ENCODE data around the gene C12orf57. TPM values are rescaled to one million over a fixed set of nuclear protein-coding genes. Genes with fewer than 3 reads are reported as not detected.

Gene C12orf57
- total and polyA plus RNA-seq, 2 of the 13 experiments (the other 11 are each of a cell fraction or from before 2014, with no cell fraction given): 84.0 to 287 TPM

- TF ChIP-seq ZNF800 (CRISPR knock-in tag; IDR thresholded peaks at IDR 0.05) (no peak), RFX5 (IDR thresholded peaks at IDR 0.05; ENCODE audit: low read depth, low read length) (no peak), TRIM22 (IDR thresholded peaks at IDR 0.05) (no peak), ZNF747 (CRISPR knock-in tag; IDR thresholded peaks at IDR 0.05; ENCODE audit: borderline replicate concordance) (no peak), PHF5A (CRISPR knock-in tag; IDR thresholded peaks at IDR 0.05; ENCODE audit: low read depth, unreplicated experiment) (peak; percentile 52), THAP9 (CRISPR knock-in tag; IDR thresholded peaks at IDR 0.05; ENCODE audit: borderline replicate concordance) (no peak), ZZZ3 (CRISPR knock-in tag; IDR thresholded peaks at IDR 0.05; ENCODE audit: borderline replicate concordance) (no peak), NFKB2 (CRISPR knock-in tag; IDR thresholded peaks at IDR 0.05; ENCODE audit: borderline replicate concordance) (no peak), ZNF772 (CRISPR knock-in tag; IDR thresholded peaks at IDR 0.05) (peak; percentile 81; the same call in 1 of the 2 replicates)
- TF ChIP-seq, protein P1, sequence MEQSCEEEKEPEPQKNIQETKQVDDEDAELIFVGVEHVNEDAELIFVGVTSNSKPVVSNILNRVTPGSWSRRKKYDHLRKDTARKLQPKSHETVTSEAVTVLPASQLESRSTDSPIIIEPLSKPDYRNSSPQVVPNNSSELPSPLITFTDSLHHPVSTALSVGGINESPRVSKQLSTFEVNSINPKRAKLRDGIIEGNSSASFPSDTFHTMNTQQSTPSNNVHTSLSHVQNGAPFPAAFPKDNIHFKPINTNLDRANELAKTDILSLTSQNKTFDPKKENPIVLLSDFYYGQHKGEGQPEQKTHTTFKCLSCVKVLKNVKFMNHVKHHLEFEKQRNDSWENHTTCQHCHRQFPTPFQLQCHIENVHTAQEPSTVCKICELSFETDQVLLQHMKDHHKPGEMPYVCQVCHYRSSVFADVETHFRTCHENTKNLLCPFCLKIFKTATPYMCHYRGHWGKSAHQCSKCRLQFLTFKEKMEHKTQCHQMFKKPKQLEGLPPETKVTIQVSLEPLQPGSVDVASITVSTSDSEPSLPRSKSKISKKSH (CRISPR knock-in tag; IDR thresholded peaks at IDR 0.05; ENCODE audit: borderline replicate concordance): no peak
- TF ChIP-seq, protein P2, sequence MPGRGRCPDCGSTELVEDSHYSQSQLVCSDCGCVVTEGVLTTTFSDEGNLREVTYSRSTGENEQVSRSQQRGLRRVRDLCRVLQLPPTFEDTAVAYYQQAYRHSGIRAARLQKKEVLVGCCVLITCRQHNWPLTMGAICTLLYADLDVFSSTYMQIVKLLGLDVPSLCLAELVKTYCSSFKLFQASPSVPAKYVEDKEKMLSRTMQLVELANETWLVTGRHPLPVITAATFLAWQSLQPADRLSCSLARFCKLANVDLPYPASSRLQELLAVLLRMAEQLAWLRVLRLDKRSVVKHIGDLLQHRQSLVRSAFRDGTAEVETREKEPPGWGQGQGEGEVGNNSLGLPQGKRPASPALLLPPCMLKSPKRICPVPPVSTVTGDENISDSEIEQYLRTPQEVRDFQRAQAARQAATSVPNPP (CRISPR knock-in tag; IDR thresholded peaks at IDR 0.05): no peak
- TF ChIP-seq, protein P3, sequence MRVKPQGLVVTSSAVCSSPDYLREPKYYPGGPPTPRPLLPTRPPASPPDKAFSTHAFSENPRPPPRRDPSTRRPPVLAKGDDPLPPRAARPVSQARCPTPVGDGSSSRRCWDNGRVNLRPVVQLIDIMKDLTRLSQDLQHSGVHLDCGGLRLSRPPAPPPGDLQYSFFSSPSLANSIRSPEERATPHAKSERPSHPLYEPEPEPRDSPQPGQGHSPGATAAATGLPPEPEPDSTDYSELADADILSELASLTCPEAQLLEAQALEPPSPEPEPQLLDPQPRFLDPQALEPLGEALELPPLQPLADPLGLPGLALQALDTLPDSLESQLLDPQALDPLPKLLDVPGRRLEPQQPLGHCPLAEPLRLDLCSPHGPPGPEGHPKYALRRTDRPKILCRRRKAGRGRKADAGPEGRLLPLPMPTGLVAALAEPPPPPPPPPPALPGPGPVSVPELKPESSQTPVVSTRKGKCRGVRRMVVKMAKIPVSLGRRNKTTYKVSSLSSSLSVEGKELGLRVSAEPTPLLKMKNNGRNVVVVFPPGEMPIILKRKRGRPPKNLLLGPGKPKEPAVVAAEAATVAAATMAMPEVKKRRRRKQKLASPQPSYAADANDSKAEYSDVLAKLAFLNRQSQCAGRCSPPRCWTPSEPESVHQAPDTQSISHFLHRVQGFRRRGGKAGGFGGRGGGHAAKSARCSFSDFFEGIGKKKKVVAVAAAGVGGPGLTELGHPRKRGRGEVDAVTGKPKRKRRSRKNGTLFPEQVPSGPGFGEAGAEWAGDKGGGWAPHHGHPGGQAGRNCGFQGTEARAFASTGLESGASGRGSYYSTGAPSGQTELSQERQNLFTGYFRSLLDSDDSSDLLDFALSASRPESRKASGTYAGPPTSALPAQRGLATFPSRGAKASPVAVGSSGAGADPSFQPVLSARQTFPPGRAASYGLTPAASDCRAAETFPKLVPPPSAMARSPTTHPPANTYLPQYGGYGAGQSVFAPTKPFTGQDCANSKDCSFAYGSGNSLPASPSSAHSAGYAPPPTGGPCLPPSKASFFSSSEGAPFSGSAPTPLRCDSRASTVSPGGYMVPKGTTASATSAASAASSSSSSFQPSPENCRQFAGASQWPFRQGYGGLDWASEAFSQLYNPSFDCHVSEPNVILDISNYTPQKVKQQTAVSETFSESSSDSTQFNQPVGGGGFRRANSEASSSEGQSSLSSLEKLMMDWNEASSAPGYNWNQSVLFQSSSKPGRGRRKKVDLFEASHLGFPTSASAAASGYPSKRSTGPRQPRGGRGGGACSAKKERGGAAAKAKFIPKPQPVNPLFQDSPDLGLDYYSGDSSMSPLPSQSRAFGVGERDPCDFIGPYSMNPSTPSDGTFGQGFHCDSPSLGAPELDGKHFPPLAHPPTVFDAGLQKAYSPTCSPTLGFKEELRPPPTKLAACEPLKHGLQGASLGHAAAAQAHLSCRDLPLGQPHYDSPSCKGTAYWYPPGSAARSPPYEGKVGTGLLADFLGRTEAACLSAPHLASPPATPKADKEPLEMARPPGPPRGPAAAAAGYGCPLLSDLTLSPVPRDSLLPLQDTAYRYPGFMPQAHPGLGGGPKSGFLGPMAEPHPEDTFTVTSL (CRISPR knock-in tag; IDR thresholded peaks at IDR 0.05; ENCODE audit: borderline replicate concordance): peak; percentile 79; the same call in 1 of the 2 replicates
These were observed 37.6 kb downstream of the C12orf57 start (continued) for GRCh38 chr12:6981152-6982052.
